ENCODE data around the gene LMBR1. TPM values are rescaled to one million over a fixed set of nuclear protein-coding genes. Genes with fewer than 3 reads are reported as not detected.

LMBR1 gene
- total and polyA plus RNA-seq, 2 of the 4 experiments (the other 2 are of a cell fraction) = 11.9 to 19.9 TPM

- no peak for TF ChIP-seq ELK1 (IDR thresholded peaks at IDR 0.05; ENCODE audit: borderline replicate concordance, low read depth, low read length)
Observed at GRCh38 chr7:156886020-156886795, 6.8 kb downstream of the LMBR1 start (continued).

GRCh38 chr7:156881679-156882078, 11.3 kb downstream of the LMBR1 start:
- no peak for DNase-seq
- H3K4me1 ChIP-seq (ENCODE audit: control insufficient read depth, insufficient read depth, low read length) = no peaks in the 10 kb centered on the region
- H4K20me1 ChIP-seq (ENCODE audit: insufficient read depth, low read length) = no peaks in the 10 kb centered on the region
- H4K8ac ChIP-seq (ENCODE audit: low read depth in 2 of 2, low read length in 2 of 2) = no peak overlapping the region
- H3K27me3 ChIP-seq (ENCODE audit: control insufficient read depth, insufficient read depth, low read length) = no peaks in the 10 kb centered on the region
- intact Hi-C loops (cut with micrococcal nuclease) = no loop called here
- no peak overlapping the region for H2AFZ ChIP-seq (replicated peaks; ENCODE audit: low read length, poor library complexity)
- H3K9me1 ChIP-seq (ENCODE audit: insufficient read depth, low read length) = no peaks in the 10 kb centered on the region
- no peak overlapping the region for H2AK9ac ChIP-seq (replicated peaks; ENCODE audit: low read depth, low read length, poor library complexity)
- no peak overlapping the region for H4K5ac ChIP-seq (ENCODE audit: low read depth, low read length)
- no peaks in the 10 kb centered on the region for H3K36me3 ChIP-seq (ENCODE audit: control insufficient read depth, insufficient read depth, low read length)
- WGBS, 2 experiments (ENCODE audit: extremely low coverage in 2 of 2, insufficient read length in 1 of 2) = no CpG with 5 or more reads among the region's 3 CpGs
- no peak overlapping the region for H4K91ac ChIP-seq (ENCODE audit: insufficient read depth, low read depth, low read length)
- H3K18ac ChIP-seq (ENCODE audit: low read depth, low read length) = no peak overlapping the region
- no peak for ATAC-seq (ENCODE audit: low read depth)
- H2BK5ac ChIP-seq (ENCODE audit: low read depth, low read length, poor library complexity, severe bottlenecking) = no peak overlapping the region
- ChIA-PET CTCF (interaction anchor here (0.6 kb wide), 2 partner anchors 42 to 140 kb away, joined by 4 to 5 read pairs; no protein-coding TSS in a partner anchor), POLR2A (ENCODE audit: unreplicated experiment) (no interaction called here)
- in situ Hi-C loops (cut with MboI; ENCODE audit: low sequenced_read_pairs) = no loop called here
- H2BK15ac ChIP-seq (ENCODE audit: low read depth, low read length) = no peak overlapping the region
- no peak overlapping the region for H3K56ac ChIP-seq (ENCODE audit: extremely low read depth, insufficient read depth, low read length)
- no peak overlapping the region for H3K4me2 ChIP-seq (ENCODE audit: low read depth, low read length)
- H3K9me3 ChIP-seq (ENCODE audit: control insufficient read depth, insufficient read depth, low read length) = no peaks in the 10 kb centered on the region; the same call in 1 of the 2 replicates
- no peak overlapping the region for H2BK120ac ChIP-seq (ENCODE audit: low read depth, low read length)
- no peak overlapping the region for H3K4ac ChIP-seq (ENCODE audit: low read depth, low read length)
- no peak overlapping the region for H2BK20ac ChIP-seq (ENCODE audit: low read depth, low read length)
- dilution Hi-C loops (cut with HindIII; ENCODE audit: low sequenced_read_pairs, unreplicated experiment) = no loop called here
- H3K9ac ChIP-seq (ENCODE audit: low read depth, low read length) = no peak overlapping the region
- H3K27ac ChIP-seq (ENCODE audit: insufficient read depth, low read length) = no peak overlapping the region
- H3K4me3 ChIP-seq (ENCODE audit: insufficient read depth, low read depth, low read length) = no peak overlapping the region
- BruUV-seq (replicated peaks) = no TSS peak
- H3K79me1 ChIP-seq (ENCODE audit: low read depth in 1 of 2, low read length in 2 of 2) = peaks cover 11 to 15% of the 10 kb centered on the region in 2 experiments; a peak in 2 of 4 replicates
- no peak overlapping the region for H3K14ac ChIP-seq (replicated peaks; ENCODE audit: low read depth, low read length)
- no peak overlapping the region for H2AK5ac ChIP-seq (ENCODE audit: low read depth, low read length)
- H3K23ac ChIP-seq (ENCODE audit: low read depth, low read length) = no peak overlapping the region
- TF ChIP-seq BHLHE40 (IDR thresholded peaks at IDR 0.05; ENCODE audit: low read depth, low read length) (no peak), RFX5 (IDR thresholded peaks at IDR 0.05; ENCODE audit: low read depth, low read length) (no peak), CTCF (conservative IDR thresholded peaks at IDR 0.05; ENCODE audit: low read depth, low read length) (no peak), USF2 (IDR thresholded peaks at IDR 0.05; ENCODE audit: low read depth, low read length) (no peak), CHD1 (IDR thresholded peaks at IDR 0.05; ENCODE audit: low read depth, low read length) (no peak), CEBPB (IDR thresholded peaks at IDR 0.05; ENCODE audit: low read depth, low read length) (no peak), POLR2A (IDR thresholded peaks at IDR 0.05; ENCODE audit: low read depth, low read length) (no peak), RCOR1 (IDR thresholded peaks at IDR 0.05; ENCODE audit: insufficient replicate concordance, low read length) (no peak), RAD21 (IDR thresholded peaks at IDR 0.05; ENCODE audit: low read length) (no peak), ELK1 (IDR thresholded peaks at IDR 0.05; ENCODE audit: borderline replicate concordance, low read depth, low read length) (no peak), MAZ (IDR thresholded peaks at IDR 0.05; ENCODE audit: borderline replicate concordance, low read depth, low read length) (no peak)

Data from IMR-90 (cell line).